HepG2 (cell line): ENCODE results near the gene ORC1. TPM values are rescaled to one million over a fixed set of nuclear protein-coding genes. Genes with fewer than 3 reads are reported as not detected.

Experiments
- ATAC-seq: fragments of 200-7000 bp; cut with Tn5 transposase; 3 replicates; pipeline ENCODE4 v1.9.1; 2020; ENCODE audit warnings: mild to moderate bottlenecking, moderate library complexity
- BruUV-seq: library from RNA; stranded (reverse); fragments of 400-500 nt; replicated peaks from 2 replicates; lab custom pipeline; 2021; lab: Mats Ljungman, UMichigan
- CTCF ChIA-PET: fragments of 300-600 bp; formaldehyde crosslinking; extraction: SDS; loops from one replicate; lab custom pipeline; 2021; ENCODE audit warnings: low total read pairs, inconsistent platforms, low intra/inter-chr PET ratio; lab: Yijun Ruan, JAX
- POLR2A ChIA-PET: fragments of 350-600 bp; sonication (Branson Sonifier 250); formaldehyde crosslinking; loops from one replicate; lab custom pipeline; 2020; ENCODE audit warnings: antibody characterized with exemption, inconsistent platforms; lab: Yijun Ruan, JAX
- DNase-seq: peaks from one replicate; pipeline ENCODE4 v3.0.0-alpha.2; 2015; ENCODE audit warnings: low spot score
- FAIRE-seq: peaks from 3 replicates; lab custom pipeline; 2011; peaks lifted over from hg19 to GRCh38; lab: Jason Lieb, UNC
- H2AFZ ChIP-seq: one replicate; pipeline ENCODE4 v1.6.1; 2011; ENCODE audit warnings: low read length, inconsistent platforms
- H3K27ac ChIP-seq: fragments of 300-600 bp; 3 replicates; pipeline ENCODE4 v1.8.0; 2011; ENCODE audit warnings: mixed run types, mild to moderate bottlenecking, mixed read lengths, low read length, inconsistent platforms; ENCODE audit not compliant: insufficient read depth; ENCODE audit errors: extremely low read length
- H3K27me3 ChIP-seq, 2 experiments: fragments of 200-600 bp in 1 of 2; 2 replicates in 1 of 2; 3 replicates in 1 of 2; pipeline versions ENCODE4 v1.6.0 to v1.8.0; 2011; ENCODE audit warnings: low read length in 2 of 2, mild to moderate bottlenecking in 2 of 2, moderate library complexity in 2 of 2, inconsistent platforms in 1 of 2; ENCODE audit not compliant: insufficient read depth in 2 of 2, control insufficient read depth in 1 of 2
- H3K36me3 ChIP-seq, 2 experiments: fragments of 200-600 bp in 1 of 2; replicated peaks in 1 of 2; 2 replicates in 1 of 2; 3 replicates in 1 of 2; pipeline versions ENCODE4 v1.5.1 to v1.8.0; 2011; ENCODE audit warnings: low read length in 2 of 2, inconsistent platforms in 1 of 2; ENCODE audit not compliant: insufficient read depth in 2 of 2, control insufficient read depth in 1 of 2
- H3K4me1 ChIP-seq: 2 replicates; pipeline ENCODE4 v1.5.1; 2012; ENCODE audit warnings: low read length, inconsistent platforms; ENCODE audit not compliant: insufficient read depth
- H3K4me2 ChIP-seq: 2 replicates; pipeline ENCODE4 v1.6.0; 2011; ENCODE audit warnings: low read depth, low read length, inconsistent platforms
- H3K4me3 ChIP-seq, 3 experiments: fragments of 200-600 bp in 1 of 3; sonication (generic), shearing (Covaris generic) in 1 of 3; replicated peaks in 1 of 3; 2 replicates each; pipeline ENCODE4 v1.5.1; 2011 to 2016; ENCODE audit warnings: low read length in 3 of 3, inconsistent platforms in 2 of 3, low read depth in 2 of 3, mild to moderate bottlenecking in 2 of 3, control low read depth in 1 of 3, mixed read lengths in 1 of 3; ENCODE audit not compliant: insufficient read depth in 1 of 3
- H3K79me2 ChIP-seq: one replicate; pipeline ENCODE4 v1.6.1; 2011; ENCODE audit warnings: low read length, inconsistent platforms; ENCODE audit not compliant: insufficient read depth
- H3K9ac ChIP-seq: 2 replicates; pipeline ENCODE4 v1.6.0; 2011; ENCODE audit warnings: mild to moderate bottlenecking, low read depth, low read length, inconsistent platforms; ENCODE audit not compliant: insufficient read depth
- H3K9me3 ChIP-seq: 2 replicates; pipeline ENCODE4 v1.5.1; 2012; ENCODE audit warnings: mild to moderate bottlenecking, low read length
- H4K20me1 ChIP-seq: 2 replicates; pipeline ENCODE4 v1.6.0; 2011; ENCODE audit warnings: inconsistent platforms, mild to moderate bottlenecking, low read length, moderate library complexity; ENCODE audit not compliant: insufficient read depth
- AHR ChIP-seq: IDR thresholded peaks from 2 replicates; pipeline ENCODE4 v1.6.1; 2018; ENCODE audit warnings: missing genetic modification reagents, missing compliant biosample characterization
- ATF1 ChIP-seq: IDR thresholded peaks from 2 replicates; pipeline ENCODE4 v1.6.1; 2016; ENCODE audit warnings: mild to moderate bottlenecking, control low read depth
- KDM2A ChIP-seq: sonication (generic); formaldehyde crosslinking; IDR thresholded peaks from 2 replicates; pipeline ENCODE4 v1.4.0; 2020; ENCODE audit warnings: low read depth, missing genetic modification reagents, borderline replicate concordance
- LCORL ChIP-seq, 2 experiments: fragments of 450-650 bp in 1 of 2; sonication (generic) in 1 of 2; formaldehyde crosslinking in 1 of 2; IDR thresholded peaks; 2 replicates each; pipeline versions ENCODE4 v1.5.0 to v1.6.1; 2017 to 2020; ENCODE audit warnings: antibody characterized with exemption in 1 of 2, missing genetic modification reagents in 1 of 2
- RFXAP ChIP-seq: sonication (generic); formaldehyde crosslinking; IDR thresholded peaks from 2 replicates; pipeline ENCODE4 v1.4.0; 2020; ENCODE audit warnings: missing genetic modification reagents, borderline replicate concordance
- TCF7L2 ChIP-seq: IDR thresholded peaks from 2 replicates; pipeline ENCODE4 v1.6.1; 2011; ENCODE audit warnings: mild to moderate bottlenecking, low read depth, low read length, moderate library complexity
- ZSCAN31 ChIP-seq: sonication (generic); formaldehyde crosslinking; IDR thresholded peaks from 2 replicates; pipeline ENCODE4 v1.5.0; 2020; ENCODE audit warnings: low read depth, mild to moderate bottlenecking, missing genetic modification reagents
- WGBS: methylation state at CpG from one replicate; pipeline ENCODE4 v1.1.6; 2017; ENCODE audit warnings: low lambda C conversion rate; 5-methylcytosine and 5-hydroxymethylcytosine counted together
- in situ Hi-C: cut with HindIII; loops from 2 replicates; pipeline ENCODE4 v1.10.0; 2017; ENCODE audit warnings: low pct_unique_long_range_greater_than_20kb; ENCODE audit not compliant: extremely low pct_ligation_motif_present
- intact Hi-C: fragments of 100-400 bp; cut with micrococcal nuclease; formaldehyde crosslinking; loops from one replicate; pipeline ENCODE4 v1.10.0; 2022; ENCODE audit not compliant: unreplicated experiment
- polyA plus RNA-seq, 8 experiments: library from polyadenylated mRNA; depleted of rRNA in 3 of 8; stranded (reverse) in 7 of 8; unstranded in 1 of 8; fragments of >200 nt; fragmentation: Illumina TruSeq in 4 of 8; extraction: Trizol in 4 of 8; gene quantifications; 2 replicates each; pipeline versions ENCODE4 v1.2.1 to v1.2.3, GENCODE V29; 2011 to 2016; ENCODE audit warnings: low read depth in 4 of 8, missing spikeins in 1 of 8, mixed read lengths in 1 of 8; ENCODE audit not compliant: insufficient read depth in 1 of 8
- total RNA-seq, 5 experiments: library from RNA; depleted of rRNA; stranded (reverse); fragments of >200 nt; fragmentation: Illumina TruSeq; extraction: Trizol; gene quantifications; 2 replicates each; pipeline ENCODE4 v1.2.3, GENCODE V29; 2016; ENCODE audit warnings: low read depth in 1 of 5
- TF ChIP-seq, protein P1 (sequence below): sonication (generic); formaldehyde crosslinking; conservative IDR thresholded peaks from 2 replicates; pipeline ENCODE4 v1.4.0; 2020; ENCODE audit warnings: missing genetic modification reagents
- TF ChIP-seq, protein P2 (sequence below): sonication (generic); formaldehyde crosslinking; IDR thresholded peaks from 2 replicates; pipeline ENCODE4 v1.9.0; 2021; ENCODE audit warnings: missing genetic modification reagents, mild to moderate bottlenecking, borderline replicate concordance
- TF ChIP-seq, protein P3 (sequence below): IDR thresholded peaks from 2 replicates; pipeline ENCODE4 v1.6.1; 2016; ENCODE audit warnings: missing genetic modification reagents, missing compliant biosample characterization
- TF ChIP-seq, protein P4 (sequence below): sonication (generic); formaldehyde crosslinking; IDR thresholded peaks from 2 replicates; pipeline ENCODE4 v1.8.1; 2023; ENCODE audit warnings: mild to moderate bottlenecking, missing genetic modification reagents, borderline replicate concordance
- TF ChIP-seq, protein P5 (sequence below): sonication (generic); formaldehyde crosslinking; IDR thresholded peaks from 2 replicates; pipeline ENCODE4 v1.5.0; 2020; ENCODE audit warnings: missing genetic modification reagents, mild to moderate bottlenecking, borderline replicate concordance

The ORC1 gene
- total and polyA plus RNA-seq, 2 of the 13 experiments (the other 11 are each of a cell fraction or from before 2014, with no cell fraction given), result 7.0 to 23.5 TPM

DNA sequence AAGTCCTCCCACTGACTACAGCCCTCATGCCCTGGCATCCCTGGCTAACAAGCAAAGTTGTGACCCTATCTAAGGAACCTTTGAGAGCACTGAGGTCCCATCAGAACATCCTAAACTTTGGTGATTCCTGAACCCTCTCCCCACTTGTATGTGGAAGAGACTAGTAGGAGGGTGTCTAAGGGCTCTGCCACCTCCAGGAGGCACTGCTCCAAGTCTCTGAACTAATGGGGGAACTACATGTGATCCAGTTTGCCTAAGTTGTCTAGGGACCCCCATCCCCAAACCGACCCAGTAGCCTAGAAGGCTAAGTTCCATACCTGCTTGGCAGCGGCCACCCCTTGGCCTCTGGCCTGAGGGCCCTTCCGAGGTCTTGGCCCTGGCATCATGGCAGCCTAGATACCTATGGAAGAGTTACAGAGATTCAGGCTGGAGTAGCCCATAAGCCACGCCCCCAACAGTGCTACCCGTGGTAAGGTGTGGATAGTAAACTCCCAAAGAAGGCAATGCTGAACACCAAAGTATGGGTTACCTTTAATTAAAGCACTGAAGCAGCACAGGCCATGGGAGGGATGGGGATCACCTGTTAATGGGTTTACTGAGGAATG lies 39.9 kb downstream of the ORC1 start (continued):
- TF ChIP-seq RFXAP (CRISPR knock-in tag) (no peak), ATF1 (CRISPR knock-in tag) (no peak), AHR (CRISPR knock-in tag) (no peak)
- TF ChIP-seq, protein P1, sequence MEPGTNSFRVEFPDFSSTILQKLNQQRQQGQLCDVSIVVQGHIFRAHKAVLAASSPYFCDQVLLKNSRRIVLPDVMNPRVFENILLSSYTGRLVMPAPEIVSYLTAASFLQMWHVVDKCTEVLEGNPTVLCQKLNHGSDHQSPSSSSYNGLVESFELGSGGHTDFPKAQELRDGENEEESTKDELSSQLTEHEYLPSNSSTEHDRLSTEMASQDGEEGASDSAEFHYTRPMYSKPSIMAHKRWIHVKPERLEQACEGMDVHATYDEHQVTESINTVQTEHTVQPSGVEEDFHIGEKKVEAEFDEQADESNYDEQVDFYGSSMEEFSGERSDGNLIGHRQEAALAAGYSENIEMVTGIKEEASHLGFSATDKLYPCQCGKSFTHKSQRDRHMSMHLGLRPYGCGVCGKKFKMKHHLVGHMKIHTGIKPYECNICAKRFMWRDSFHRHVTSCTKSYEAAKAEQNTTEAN, result no peak
- TF ChIP-seq, protein P2, sequence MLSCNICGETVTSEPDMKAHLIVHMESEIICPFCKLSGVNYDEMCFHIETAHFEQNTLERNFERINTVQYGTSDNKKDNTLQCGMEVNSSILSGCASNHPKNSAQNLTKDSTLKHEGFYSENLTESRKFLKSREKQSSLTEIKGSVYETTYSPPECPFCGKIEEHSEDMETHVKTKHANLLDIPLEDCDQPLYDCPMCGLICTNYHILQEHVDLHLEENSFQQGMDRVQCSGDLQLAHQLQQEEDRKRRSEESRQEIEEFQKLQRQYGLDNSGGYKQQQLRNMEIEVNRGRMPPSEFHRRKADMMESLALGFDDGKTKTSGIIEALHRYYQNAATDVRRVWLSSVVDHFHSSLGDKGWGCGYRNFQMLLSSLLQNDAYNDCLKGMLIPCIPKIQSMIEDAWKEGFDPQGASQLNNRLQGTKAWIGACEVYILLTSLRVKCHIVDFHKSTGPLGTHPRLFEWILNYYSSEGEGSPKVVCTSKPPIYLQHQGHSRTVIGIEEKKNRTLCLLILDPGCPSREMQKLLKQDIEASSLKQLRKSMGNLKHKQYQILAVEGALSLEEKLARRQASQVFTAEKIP (CRISPR knock-in tag), result no peak

DNA sequence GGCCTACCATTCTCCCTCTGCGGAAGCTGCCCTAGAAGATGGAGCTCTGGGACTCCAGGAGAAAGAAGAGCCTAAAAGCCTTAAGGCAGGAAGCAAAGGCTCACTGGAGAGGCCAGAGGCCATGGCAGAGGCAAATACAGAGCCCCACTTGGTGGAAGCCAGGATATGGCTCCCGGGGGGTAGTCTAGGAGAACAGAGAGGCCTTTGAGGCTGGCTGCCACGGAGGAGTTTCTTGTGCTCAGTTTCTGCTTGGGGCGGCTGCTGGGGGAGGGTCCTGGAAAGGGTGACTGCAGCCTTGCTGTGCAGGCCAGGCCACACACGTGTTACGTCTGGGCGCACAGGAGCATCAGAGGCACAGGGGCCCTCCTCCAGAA lies 43.6 kb downstream of the ORC1 start:
- H3K4me1 ChIP-seq, result peaks cover 20% of the 10 kb centered on the region
- H3K9me3 ChIP-seq, result no peaks in the 10 kb centered on the region
- H3K4me3 ChIP-seq, result no peak overlapping the region
- no peaks in the 10 kb centered on the region; a peak in 1 of 5 replicates for H3K27me3 ChIP-seq
- BruUV-seq, result no TSS peak
- H4K20me1 ChIP-seq, result no peaks in the 10 kb centered on the region
- 95% methylated on average over 3 of the region's 7 CpGs for WGBS
- H3K36me3 ChIP-seq, result peaks cover 43 to 75% of the 10 kb centered on the region in 2 experiments
- no peak overlapping the region for H3K27ac ChIP-seq
- H3K79me2 ChIP-seq, result peaks cover 13% of the 10 kb centered on the region
- no peak overlapping the region for H3K9ac ChIP-seq
- ATAC-seq, result no peak
- POLR2A ChIA-PET, result no interaction called here
- no peak overlapping the region for H3K4me2 ChIP-seq
- CTCF ChIA-PET, result no interaction called here
- intact Hi-C loops (no loop called here), in situ Hi-C loops (no loop called here)
- no peak for DNase-seq
- TF ChIP-seq, protein P3, sequence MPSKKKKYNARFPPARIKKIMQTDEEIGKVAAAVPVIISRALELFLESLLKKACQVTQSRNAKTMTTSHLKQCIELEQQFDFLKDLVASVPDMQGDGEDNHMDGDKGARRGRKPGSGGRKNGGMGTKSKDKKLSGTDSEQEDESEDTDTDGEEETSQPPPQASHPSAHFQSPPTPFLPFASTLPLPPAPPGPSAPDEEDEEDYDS (CRISPR knock-in tag), result no peak
- no peak for TF ChIP-seq ZSCAN31 (CRISPR knock-in tag)
- TF ChIP-seq, protein P4, sequence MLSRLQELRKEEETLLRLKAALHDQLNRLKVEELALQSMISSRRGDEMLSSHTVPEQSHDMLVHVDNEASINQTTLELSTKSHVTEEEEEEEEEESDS (CRISPR knock-in tag), result no peak
- TF ChIP-seq, protein P5, sequence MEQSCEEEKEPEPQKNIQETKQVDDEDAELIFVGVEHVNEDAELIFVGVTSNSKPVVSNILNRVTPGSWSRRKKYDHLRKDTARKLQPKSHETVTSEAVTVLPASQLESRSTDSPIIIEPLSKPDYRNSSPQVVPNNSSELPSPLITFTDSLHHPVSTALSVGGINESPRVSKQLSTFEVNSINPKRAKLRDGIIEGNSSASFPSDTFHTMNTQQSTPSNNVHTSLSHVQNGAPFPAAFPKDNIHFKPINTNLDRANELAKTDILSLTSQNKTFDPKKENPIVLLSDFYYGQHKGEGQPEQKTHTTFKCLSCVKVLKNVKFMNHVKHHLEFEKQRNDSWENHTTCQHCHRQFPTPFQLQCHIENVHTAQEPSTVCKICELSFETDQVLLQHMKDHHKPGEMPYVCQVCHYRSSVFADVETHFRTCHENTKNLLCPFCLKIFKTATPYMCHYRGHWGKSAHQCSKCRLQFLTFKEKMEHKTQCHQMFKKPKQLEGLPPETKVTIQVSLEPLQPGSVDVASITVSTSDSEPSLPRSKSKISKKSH (CRISPR knock-in tag), result no peak
- no peak for TF ChIP-seq TCF7L2
- no peak for TF ChIP-seq LCORL (IDR thresholded peaks at IDR 0.05)
- no peak for TF ChIP-seq LCORL (CRISPR knock-in tag; IDR thresholded peaks at IDR 0.05)
- no peak for TF ChIP-seq KDM2A (CRISPR knock-in tag)
- FAIRE-seq, result no peak
- no peak overlapping the region for H2AFZ ChIP-seq
